ENCODE results near the gene KCNQ1OT1. TPM values are rescaled to one million over a fixed set of nuclear protein-coding genes. Genes with fewer than 3 reads are reported as not detected.
A peak's percentile ranks its signal among the peaks of the same experiment; 100 is the strongest.

The KCNQ1OT1 gene
- total RNA-seq, 2 donors from 2014 or later: 0.52 to 1.1 TPM

DNA sequence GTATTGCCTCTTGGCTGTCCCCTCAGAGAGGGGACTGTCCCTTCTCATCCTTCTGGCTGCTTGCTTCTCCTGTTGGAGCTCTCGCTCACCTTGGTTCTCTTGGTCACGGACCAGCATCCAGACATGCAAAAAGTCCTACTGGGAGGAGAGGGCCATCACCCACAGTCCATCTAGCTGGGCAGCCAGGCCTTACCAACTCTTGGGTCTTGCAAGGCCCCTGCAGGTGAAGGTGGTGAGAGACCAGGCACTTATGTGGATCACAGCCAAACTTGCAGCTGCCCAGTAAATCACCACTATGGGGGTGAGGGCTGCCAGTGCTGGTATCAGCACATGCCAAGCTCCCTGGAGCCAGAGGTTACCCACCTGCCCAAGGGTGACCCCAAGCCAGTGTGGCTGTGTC lies 36.3 kb downstream of the KCNQ1OT1 start:
- DNase-seq (ENCODE audit: low spot score) (no peak), ATAC-seq (no peak)
- Mint-ChIP-seq H3K4me3 (no peak overlapping the region), H3K27me3 (peaks cover 6 to 11% of the 10 kb centered on the region in 2 donors), H3K27ac (no peak overlapping the region), H3K4me1 (ENCODE audit: low read depth in 2 of 2) (peaks cover 0 to 3% of the 10 kb centered on the region in 2 donors), H3K9me3 (no peaks in the 10 kb centered on the region), H3K36me3 (no peaks in the 10 kb centered on the region)

DNA sequence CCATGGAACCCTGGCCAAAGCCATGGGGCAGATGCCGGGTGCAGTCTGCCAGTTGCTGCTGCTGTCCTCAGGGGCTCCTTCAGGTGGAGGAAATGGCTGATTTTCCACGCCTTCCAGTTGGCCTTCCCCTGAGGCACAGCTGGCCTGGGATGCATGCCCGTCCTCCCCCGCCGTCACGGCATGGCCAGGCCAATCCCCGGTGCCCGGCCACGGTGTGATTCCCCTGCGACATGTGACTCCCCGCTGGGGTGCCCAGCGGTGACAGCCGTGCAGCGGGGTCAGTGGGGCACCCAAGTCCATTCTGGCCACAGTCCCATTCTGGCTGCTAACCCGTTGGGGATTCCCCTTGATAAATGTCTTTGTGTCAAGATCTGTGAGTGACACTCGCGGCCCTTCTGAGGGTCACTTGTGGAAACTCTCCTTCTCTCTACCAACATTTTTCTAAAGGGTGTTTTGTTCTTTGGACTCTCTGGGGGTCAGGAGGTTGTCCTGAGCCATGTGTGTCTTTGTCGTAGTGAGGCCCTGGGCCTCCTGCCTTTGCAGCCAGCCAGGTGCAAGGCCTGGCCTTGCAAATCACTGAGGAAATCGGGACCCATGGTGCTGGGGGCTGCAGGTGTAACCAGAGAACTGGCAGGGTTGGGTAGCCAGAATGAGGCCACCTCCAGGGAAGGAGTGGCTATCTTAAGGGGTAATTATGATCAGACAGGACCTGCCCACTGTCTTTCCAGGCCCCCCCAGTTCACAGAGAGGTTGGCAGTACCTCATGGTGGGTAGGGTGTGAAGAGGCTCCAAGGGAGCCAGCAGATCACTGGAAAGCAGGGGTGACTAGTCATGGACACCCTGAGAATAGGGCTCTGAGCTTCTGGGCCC lies 37.1 kb downstream of the KCNQ1OT1 start:
- H3K27ac Mint-ChIP-seq: no peak overlapping the region
- no peaks in the 10 kb centered on the region for H3K9me3 Mint-ChIP-seq
- H3K27me3 Mint-ChIP-seq: peaks cover 9 to 12% of the 10 kb centered on the region in 2 donors
- H3K4me3 Mint-ChIP-seq: no peak overlapping the region
- DNase-seq (ENCODE audit: low spot score) (no peak), ATAC-seq (no peak)
- no peaks in the 10 kb centered on the region for H3K4me1 Mint-ChIP-seq (ENCODE audit: low read depth in 2 of 2)
- H3K36me3 Mint-ChIP-seq: no peaks in the 10 kb centered on the region

DNA sequence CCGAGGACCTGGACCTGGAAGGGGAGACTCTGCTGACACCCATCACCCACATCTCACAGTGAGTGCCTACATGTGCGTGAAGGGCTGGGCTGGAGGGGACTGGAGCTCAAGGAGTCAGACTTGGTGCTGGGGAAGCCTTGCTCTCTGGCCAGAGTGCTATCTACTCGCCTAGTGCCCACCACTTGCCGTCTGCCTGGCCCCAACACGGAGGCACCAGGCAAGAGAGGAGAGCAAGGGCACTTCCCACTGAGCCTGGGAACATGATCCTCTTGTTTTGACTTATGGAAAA lies 37.8 kb downstream of the KCNQ1OT1 start:
- Mint-ChIP-seq H3K27ac (no peak overlapping the region), H3K4me1 (ENCODE audit: low read depth in 2 of 2) (no peaks in the 10 kb centered on the region), H3K4me3 (no peak overlapping the region), H3K9me3 (no peaks in the 10 kb centered on the region), H3K36me3 (no peaks in the 10 kb centered on the region), H3K27me3 (peaks cover 14 to 16% of the 10 kb centered on the region in 2 donors)
- ATAC-seq: no peak
- no peak for DNase-seq (ENCODE audit: low spot score)

- no peaks in the 10 kb centered on the region for H3K36me3 Mint-ChIP-seq
- no peak for ATAC-seq
Observed at GRCh38 chr11:2661173-2662023, 38.4 kb downstream of the KCNQ1OT1 start.

GRCh38 chr11:2660357-2660939 lies 39.3 kb downstream of the KCNQ1OT1 start:
- no peak overlapping the region for H3K27ac Mint-ChIP-seq
- no peaks in the 10 kb centered on the region for H3K9me3 Mint-ChIP-seq
- no peaks in the 10 kb centered on the region for H3K36me3 Mint-ChIP-seq
- ATAC-seq (no peak), DNase-seq (ENCODE audit: low spot score) (no peak)
- no peaks in the 10 kb centered on the region for H3K4me1 Mint-ChIP-seq (ENCODE audit: low read depth in 2 of 2)
- no peak overlapping the region for H3K4me3 Mint-ChIP-seq
- peaks cover 14 to 30% of the 10 kb centered on the region in 2 donors for H3K27me3 Mint-ChIP-seq

More at GRCh38 chr11:2661173-2662023, 38.4 kb downstream of the KCNQ1OT1 start:
- H3K27me3 Mint-ChIP-seq: peaks cover 14 to 22% of the 10 kb centered on the region in 2 donors
- no peaks in the 10 kb centered on the region for H3K4me1 Mint-ChIP-seq (ENCODE audit: low read depth in 2 of 2)
- DNase-seq (ENCODE audit: low spot score): no peak
- H3K9me3 Mint-ChIP-seq: no peaks in the 10 kb centered on the region
- H3K27ac Mint-ChIP-seq: no peak overlapping the region
- H3K4me3 Mint-ChIP-seq: no peak overlapping the region

DNA sequence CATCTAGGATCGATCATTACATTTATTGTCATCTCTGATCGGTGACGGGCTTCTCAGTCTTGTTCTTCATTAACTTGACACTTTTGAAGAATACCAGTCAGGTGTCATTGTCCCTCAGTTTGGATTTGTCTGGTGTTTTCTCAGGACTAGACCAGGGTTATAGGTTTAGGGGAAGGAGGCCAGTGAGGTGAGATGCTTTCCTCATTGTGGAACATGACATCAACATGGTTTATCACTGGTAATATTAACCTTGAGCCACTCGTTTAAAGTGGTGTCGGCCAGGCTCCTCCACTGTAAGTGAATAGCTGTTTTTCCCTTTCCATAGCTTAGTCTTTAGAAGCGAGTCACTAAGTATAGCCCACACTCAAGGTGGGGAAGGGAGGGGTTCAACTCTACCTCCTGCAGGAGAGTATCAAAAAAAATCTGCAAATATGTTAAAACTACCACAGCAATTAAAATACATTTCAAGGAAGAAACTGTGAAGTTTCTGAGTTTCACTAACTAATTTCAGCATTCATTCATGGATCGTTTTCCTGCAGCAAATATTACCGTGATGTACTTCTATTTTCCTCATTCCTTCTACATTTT lies 42.0 kb downstream of the KCNQ1OT1 start:
- Mint-ChIP-seq H3K4me1 (ENCODE audit: low read depth in 2 of 2) (no peaks in the 10 kb centered on the region), H3K27me3 (peaks cover 14 to 36% of the 10 kb centered on the region in 2 donors)
- ATAC-seq: no peak

DNA sequence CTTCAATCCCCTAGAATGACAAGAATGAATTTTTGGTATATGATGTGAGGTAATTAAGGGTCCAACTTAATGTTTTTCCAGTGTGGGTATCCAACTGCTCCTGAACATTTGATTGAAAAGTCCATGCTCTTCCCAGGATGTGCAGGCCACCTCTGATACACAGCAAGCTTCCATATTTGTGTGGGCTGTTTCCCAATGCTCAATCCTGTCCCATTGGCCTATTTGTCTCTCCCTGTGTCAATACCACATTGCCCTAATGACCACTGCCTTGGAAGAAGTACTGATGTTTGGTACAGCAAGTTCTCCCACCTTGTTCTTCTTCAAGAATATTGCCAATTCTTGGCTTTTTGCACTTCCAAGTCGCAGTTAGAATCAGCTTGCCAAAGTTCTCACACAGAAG lies 42.9 kb downstream of the KCNQ1OT1 start:
- H3K9me3 Mint-ChIP-seq: no peaks in the 10 kb centered on the region
- no peak for ATAC-seq
- peaks cover 17 to 36% of the 10 kb centered on the region in 2 donors for H3K27me3 Mint-ChIP-seq
- no peaks in the 10 kb centered on the region for H3K4me1 Mint-ChIP-seq (ENCODE audit: low read depth in 2 of 2)
- no peak overlapping the region for H3K27ac Mint-ChIP-seq
- DNase-seq (ENCODE audit: low spot score): no peak
- no peaks in the 10 kb centered on the region for H3K36me3 Mint-ChIP-seq
- no peak overlapping the region for H3K4me3 Mint-ChIP-seq

More for the DNA sequence above, 42.0 kb downstream of the KCNQ1OT1 start:
- no peak overlapping the region for H3K27ac Mint-ChIP-seq
- no peak overlapping the region for H3K4me3 Mint-ChIP-seq
- H3K9me3 Mint-ChIP-seq: no peaks in the 10 kb centered on the region
- no peaks in the 10 kb centered on the region for H3K36me3 Mint-ChIP-seq
- no peak for DNase-seq (ENCODE audit: low spot score)

GRCh38 chr11:2655834-2656622 lies 43.8 kb downstream of the KCNQ1OT1 start:
- ATAC-seq (no peak), DNase-seq (ENCODE audit: low spot score) (no peak)
- H3K9me3 Mint-ChIP-seq: no peaks in the 10 kb centered on the region
- peaks cover 3% of the 10 kb centered on the region for H3K36me3 Mint-ChIP-seq
- H3K27ac Mint-ChIP-seq: no peak overlapping the region
- H3K4me1 Mint-ChIP-seq (ENCODE audit: low read depth in 2 of 2): no peaks in the 10 kb centered on the region
- peaks cover 16 to 38% of the 10 kb centered on the region in 2 donors for H3K27me3 Mint-ChIP-seq
- no peak overlapping the region for H3K4me3 Mint-ChIP-seq

DNA sequence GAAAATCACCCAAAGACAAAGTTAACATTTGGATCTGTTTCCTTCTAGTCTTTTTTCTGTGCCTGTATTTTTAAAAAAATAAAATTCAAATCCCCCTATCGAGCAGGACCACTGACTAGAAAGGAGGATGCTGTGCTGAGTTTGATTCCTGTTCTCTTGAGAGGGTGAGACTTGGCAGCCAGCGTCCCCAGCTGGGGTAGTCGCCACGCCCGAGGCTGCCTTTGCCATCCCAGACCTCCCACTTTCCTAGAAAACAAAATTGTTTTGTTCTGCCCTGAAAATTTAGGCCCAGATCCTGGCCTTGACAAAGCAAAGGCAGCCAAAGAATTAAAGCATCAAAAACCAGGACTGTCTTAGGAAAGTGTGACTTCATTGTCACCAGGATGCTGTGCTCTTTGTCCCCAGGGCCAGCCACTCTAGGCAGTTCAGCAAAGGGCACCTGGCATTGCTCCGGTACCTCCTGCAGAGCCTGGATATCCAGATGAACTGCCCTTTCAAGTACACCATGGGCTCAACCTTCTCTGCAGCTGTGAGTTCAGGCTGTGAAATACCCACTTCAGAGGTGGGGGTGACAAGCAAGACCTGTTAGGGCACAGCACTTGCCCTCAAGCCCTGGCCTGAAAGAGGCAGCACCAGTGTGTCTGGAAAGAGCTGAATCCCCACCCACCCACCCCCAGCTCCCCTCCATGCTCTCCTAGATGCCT lies 44.6 kb downstream of the KCNQ1OT1 start:
- H3K4me3 Mint-ChIP-seq: no peak overlapping the region
- no peak for DNase-seq (ENCODE audit: low spot score)
- H3K36me3 Mint-ChIP-seq: peaks cover 12% of the 10 kb centered on the region
- H3K4me1 Mint-ChIP-seq (ENCODE audit: low read depth in 2 of 2): no peaks in the 10 kb centered on the region
- peak in 1 of 2 donors; percentile 40 for ATAC-seq
- H3K27me3 Mint-ChIP-seq: peaks cover 14 to 47% of the 10 kb centered on the region in 2 donors
- peaks cover 3% of the 10 kb centered on the region for H3K9me3 Mint-ChIP-seq
- H3K27ac Mint-ChIP-seq: no peak overlapping the region

DNA sequence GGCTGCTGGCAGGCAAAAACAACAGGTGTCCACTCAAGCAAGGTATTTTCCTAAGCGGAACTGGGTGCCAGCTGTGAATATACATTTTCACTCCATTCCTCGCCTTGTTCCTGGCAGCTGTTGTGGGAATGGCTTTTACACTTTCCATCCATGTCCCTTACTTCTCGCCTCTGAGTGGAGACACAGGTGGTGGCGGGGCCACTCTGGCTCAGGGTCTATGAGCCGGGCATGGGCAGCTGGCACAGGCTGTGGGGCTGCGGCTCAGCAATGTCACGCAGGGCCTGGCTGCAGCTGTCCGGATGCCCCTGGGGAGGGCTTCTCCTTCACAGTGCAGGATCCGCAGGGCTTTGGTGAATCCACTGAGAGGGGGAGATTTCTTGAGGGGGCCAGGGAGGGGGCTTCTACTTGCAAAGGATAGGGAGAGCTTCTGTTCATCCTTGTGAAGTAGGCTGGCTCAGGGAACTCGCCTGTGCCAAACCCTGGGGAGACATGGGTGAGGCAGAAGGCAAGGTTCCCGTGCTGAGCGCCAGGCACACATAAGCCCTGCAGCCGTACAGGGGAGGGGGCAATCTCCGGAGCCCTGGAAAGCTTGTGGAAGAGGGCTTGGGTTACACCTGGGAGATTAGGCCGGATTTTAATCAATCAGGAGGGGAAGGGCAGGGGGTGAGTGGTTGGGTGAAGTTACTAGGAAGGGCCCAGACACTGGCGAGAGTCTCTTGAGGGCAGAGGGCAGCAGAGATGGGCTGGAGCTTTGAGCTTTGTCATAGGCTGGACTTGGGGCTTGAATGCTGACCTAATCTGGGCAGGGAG lies 45.7 kb downstream of the KCNQ1OT1 start:
- ATAC-seq (no peak), DNase-seq (ENCODE audit: low spot score) (no peak)
- Mint-ChIP-seq H3K36me3 (peaks cover 22% of the 10 kb centered on the region), H3K9me3 (peaks cover 11% of the 10 kb centered on the region), H3K4me3 (no peak overlapping the region), H3K4me1 (ENCODE audit: low read depth in 2 of 2) (no peaks in the 10 kb centered on the region), H3K27ac (no peak overlapping the region), H3K27me3 (peaks cover 19 to 55% of the 10 kb centered on the region in 2 donors)

DNA sequence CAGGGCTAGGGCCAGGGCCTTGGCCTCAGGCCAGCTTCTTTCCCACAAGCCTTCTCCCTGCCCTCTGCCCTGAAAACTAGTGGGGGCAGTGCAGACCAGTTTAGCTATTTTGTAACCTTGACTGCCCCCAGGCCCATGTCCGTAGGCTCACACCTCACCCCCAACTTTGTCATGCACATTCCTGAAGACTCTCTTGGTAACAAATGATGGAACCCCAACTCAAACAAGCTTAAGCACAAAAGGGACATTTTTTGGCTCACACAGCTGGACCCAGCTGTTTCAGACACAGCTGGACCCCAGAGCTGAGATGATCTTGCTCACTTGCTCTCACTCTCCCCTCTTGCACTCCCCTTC lies 46.6 kb downstream of the KCNQ1OT1 start:
- Mint-ChIP-seq H3K36me3 (peaks cover 26% of the 10 kb centered on the region), H3K27me3 (peaks cover 15 to 54% of the 10 kb centered on the region in 2 donors), H3K4me1 (ENCODE audit: low read depth in 2 of 2) (no peaks in the 10 kb centered on the region), H3K4me3 (no peak overlapping the region), H3K27ac (no peak overlapping the region), H3K9me3 (peaks cover 12% of the 10 kb centered on the region)
- ATAC-seq (no peak), DNase-seq (ENCODE audit: low spot score) (no peak)

All from natural killer cell treated with Interleukin-12 subunit alpha and Interleukin-12 subunit beta and Interleukin-15 and Interleukin-18, amount 100 ng/mL, for 72 hours (primary cell).